ENCODE data around the gene DRAM2. TPM values are rescaled to one million over a fixed set of nuclear protein-coding genes. Genes with fewer than 3 reads are reported as not detected.
A peak's percentile ranks its signal among the peaks of the same experiment; 100 is the strongest.

The DRAM2 gene
- total and polyA plus RNA-seq, 9 of the 15 experiments (the other 6 are each of a cell fraction or from before 2014, with no cell fraction given), result 29.0 to 161 (median 53.5) TPM

DNA sequence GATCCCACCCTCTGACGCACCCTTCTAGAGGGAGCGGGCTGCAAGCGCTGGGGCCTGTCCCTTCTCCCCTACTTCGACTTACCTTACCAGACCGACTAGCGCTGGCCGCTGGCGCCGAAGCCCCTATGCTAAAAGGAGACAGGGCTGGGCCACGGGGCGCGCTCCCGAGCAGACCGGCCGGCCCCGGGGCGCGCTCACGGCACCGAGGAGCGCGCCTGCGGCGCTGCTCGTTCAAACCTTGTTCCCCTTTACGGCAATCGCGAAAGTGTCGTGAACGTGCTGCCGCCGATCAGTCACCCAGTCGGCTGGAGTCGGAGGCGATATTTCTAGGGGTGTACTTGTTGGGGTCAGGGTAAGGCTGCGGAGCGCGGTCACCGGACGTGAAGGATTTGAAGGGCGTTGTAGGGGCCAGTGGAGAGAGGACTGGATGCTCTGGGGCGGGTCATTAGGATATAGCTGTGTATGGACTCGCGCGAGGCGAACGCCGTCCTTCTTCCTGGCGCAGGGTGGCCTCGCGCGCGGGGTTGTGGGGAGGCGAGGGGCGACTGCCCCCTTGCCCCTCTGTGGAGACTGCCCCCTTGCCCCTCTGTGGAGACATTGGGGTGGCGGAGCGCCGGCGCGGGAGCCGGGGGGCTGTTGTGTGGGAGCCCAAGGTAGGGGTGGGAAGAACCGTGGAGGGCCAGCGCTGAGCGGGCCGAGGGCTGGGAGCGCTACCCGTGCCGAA, at the start of gene DRAM2, which contains the start of gene CEPT1 (continued):
- TF ChIP-seq SNAPC5 (CRISPR knock-in tag; IDR thresholded peaks at IDR 0.05) (no peak), NR2C1 (IDR thresholded peaks at IDR 0.05) (no peak), NR2C1 (tag; IDR thresholded peaks at IDR 0.05) (peak; percentile 24; the same call in 1 of the 2 replicates), SREBF1 (IDR thresholded peaks at IDR 0.05; ENCODE audit: borderline replicate concordance, low read depth, low read length) (no peak), ZNF785 (CRISPR knock-in tag; IDR thresholded peaks at IDR 0.05) (no peak), HIVEP1 (CRISPR knock-in tag; IDR thresholded peaks at IDR 0.05) (no peak), SMAD4 (CRISPR knock-in tag; conservative IDR thresholded peaks at IDR 0.05) (peak; percentile 77), NRF1 (conservative IDR thresholded peaks at IDR 0.05 in 1 of 2, IDR thresholded peaks at IDR 0.05 in 1 of 2) (peak; percentile 85 to 87), LEF1 (IDR thresholded peaks at IDR 0.05) (no peak), ZNF551 (CRISPR knock-in tag; IDR thresholded peaks at IDR 0.05) (no peak), PHB (CRISPR knock-in tag; IDR thresholded peaks at IDR 0.05) (no peak), SNRNP70 (optimal IDR thresholded peaks at IDR 0.05; ENCODE audit: low read depth, low read length) (no peak), RFX1 (IDR thresholded peaks at IDR 0.05) (no peak), POU5F1 (IDR thresholded peaks at IDR 0.05; ENCODE audit: borderline replicate concordance, low read depth, low read length, partially characterized antibody) (no peak), ZNF184 (CRISPR knock-in tag; IDR thresholded peaks at IDR 0.05) (no peak), ARNT (IDR thresholded peaks at IDR 0.05) (no peak), E2F5 (CRISPR knock-in tag; IDR thresholded peaks at IDR 0.05) (no peak), BDP1 (IDR thresholded peaks at IDR 0.05; ENCODE audit: insufficient read depth, insufficient read length) (no peak), NCOA1 (IDR thresholded peaks at IDR 0.05; ENCODE audit: low read depth) (no peak), NFIC (IDR thresholded peaks at IDR 0.05) (peak; percentile 33; the same call in 1 of the 2 replicates), NR2C2 (CRISPR knock-in tag; IDR thresholded peaks at IDR 0.05) (0 out of 2 replicates have a peak, but pooled peaks have one; percentile 21), NR2C2 (tag; IDR thresholded peaks at IDR 0.05) (peak; percentile 69), TCFL5 (CRISPR knock-in tag; conservative IDR thresholded peaks at IDR 0.05) (no peak), NFIX (CRISPR knock-in tag; IDR thresholded peaks at IDR 0.05; ENCODE audit: low read depth) (no peak), ZC3H4 (CRISPR knock-in tag; IDR thresholded peaks at IDR 0.05; ENCODE audit: borderline replicate concordance) (no peak), CHD1 (IDR thresholded peaks at IDR 0.05; ENCODE audit: low read length) (no peak), POLR2G (IDR thresholded peaks at IDR 0.05; ENCODE audit: low read depth, low read length) (peak; percentile 97), NUFIP1 (IDR thresholded peaks at IDR 0.05; ENCODE audit: partially characterized antibody) (no peak)
- TF ChIP-seq, protein P1, sequence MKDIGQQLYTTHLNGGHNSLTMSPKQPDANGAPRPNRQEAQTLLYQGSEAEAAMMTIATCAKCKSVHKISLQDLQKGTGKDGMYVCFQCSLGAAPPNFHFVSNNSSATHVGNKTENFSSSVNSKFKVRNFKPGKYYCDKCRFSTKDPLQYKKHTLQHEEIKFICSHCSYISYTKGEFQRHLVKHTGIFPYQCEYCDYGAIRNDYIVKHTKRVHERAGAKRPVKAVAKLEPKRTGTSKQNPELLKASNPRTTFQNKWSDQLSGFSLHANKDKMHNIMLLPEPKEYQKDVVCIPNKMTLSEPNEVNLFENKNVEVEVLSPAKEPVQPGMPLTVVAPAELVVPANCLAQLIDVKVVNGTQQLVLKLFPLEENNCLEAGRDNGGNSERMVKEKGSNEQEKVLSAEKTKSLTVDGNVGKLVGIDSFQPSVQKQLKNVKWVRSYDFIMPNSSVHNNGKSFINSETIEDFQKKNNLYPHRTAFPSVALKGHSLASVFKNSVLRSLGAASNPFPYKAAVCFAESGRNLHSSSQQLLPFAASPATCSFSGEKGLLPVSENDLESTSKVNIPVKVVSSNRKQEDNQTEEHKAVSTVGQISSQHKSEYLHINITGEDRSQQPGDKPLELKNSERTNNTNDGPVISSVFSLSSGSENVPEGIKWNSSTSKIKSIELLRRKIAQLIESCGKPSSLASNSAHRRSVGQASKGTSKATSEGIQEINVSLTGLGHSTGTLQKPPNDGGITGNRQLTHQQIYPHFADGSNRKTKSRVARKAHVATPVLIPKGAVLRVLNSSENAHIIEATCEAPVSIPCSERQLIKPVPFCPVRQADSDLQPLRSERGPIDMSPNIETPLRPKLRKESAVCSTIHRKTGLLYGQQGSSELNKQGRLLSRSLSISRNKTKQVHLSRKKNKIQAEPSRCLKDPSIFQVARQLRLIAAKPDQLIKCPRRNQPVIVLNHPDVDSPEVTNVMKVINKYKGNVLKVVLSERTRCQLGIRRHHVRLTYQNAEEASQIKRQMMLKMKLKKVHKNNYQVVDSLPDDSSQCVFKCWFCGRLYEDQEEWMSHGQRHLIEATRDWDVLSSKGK (CRISPR knock-in tag; IDR thresholded peaks at IDR 0.05), result no peak

Data from K562 (cell line).